ENCODE data around the gene NOL7. TPM values are rescaled to one million over a fixed set of nuclear protein-coding genes. Genes with fewer than 3 reads are reported as not detected.

NOL7 gene
- total RNA-seq, 1 experiment from 2014 or later: 73.7 TPM

- ATAC-seq (no peak), DNase-seq (ENCODE audit: low read depth, low spot score) (no peak)
- ChIA-PET CTCF (interaction anchor here (0.9 kb wide), 1 partner anchor 38 kb away, joined by 4 read pairs; no protein-coding TSS in a partner anchor), RAD21 (ENCODE audit: low non-redundant PET in 1 of 2, low total read pairs in 2 of 2, uncharacterized antibody in 2 of 2, unreplicated experiment in 2 of 2) (no interaction called here), POLR2A (no interaction called here)
- peaks cover 28% of the 10 kb centered on the region for H3K79me2 ChIP-seq (ENCODE audit: insufficient read depth, low read length)
- no peak overlapping the region for H3K4me2 ChIP-seq (ENCODE audit: low read length)
- peaks cover 11 to 23% of the 10 kb centered on the region in 2 experiments; a peak in 3 of 4 replicates for H3K4me1 ChIP-seq (ENCODE audit: control insufficient read depth in 1 of 2, insufficient read depth in 2 of 2, low read length in 2 of 2)
- no peak overlapping the region for H3K27ac ChIP-seq (ENCODE audit: low read depth, low read length)
- H3K4me3 ChIP-seq (replicated peaks in 1 of 2; ENCODE audit: low read depth in 1 of 2, low read length in 2 of 2): no peak overlapping the region
- H3K9me3 ChIP-seq (ENCODE audit: control insufficient read depth in 1 of 2, insufficient read depth in 1 of 2, low read depth in 1 of 2, low read length in 2 of 2): no peaks in the 10 kb centered on the region
- H2AFZ ChIP-seq (ENCODE audit: low read depth, low read length, poor library complexity, severe bottlenecking): no peak overlapping the region
- no peak for TF ChIP-seq ZNF274 (IDR thresholded peaks at IDR 0.05; ENCODE audit: low read depth, low read length)
- no peak for TF ChIP-seq FOSL1 (IDR thresholded peaks at IDR 0.05; ENCODE audit: low read depth)
- no peak for TF ChIP-seq EGR1 (IDR thresholded peaks at IDR 0.05; ENCODE audit: low read depth)
- no peak for TF ChIP-seq SIN3A (IDR thresholded peaks at IDR 0.05; ENCODE audit: low read depth)
- no peak for TF ChIP-seq POLR2AphosphoS5 (IDR thresholded peaks at IDR 0.05; ENCODE audit: low read depth, low read length)
- no peak for TF ChIP-seq ZFX (IDR thresholded peaks at IDR 0.05)
- no peak for TF ChIP-seq RAD21 (IDR thresholded peaks at IDR 0.05; ENCODE audit: low read depth)
- no peak for TF ChIP-seq YY1 (IDR thresholded peaks at IDR 0.05; ENCODE audit: extremely low read depth, insufficient replicate concordance, low read depth, low read length)
- TF ChIP-seq ZBTB33 (IDR thresholded peaks at IDR 0.05; ENCODE audit: extremely low read depth, insufficient replicate concordance, low read length): no peak
- no peak for TF ChIP-seq EZH2 (IDR thresholded peaks at IDR 0.05)
- TF ChIP-seq SP1 (IDR thresholded peaks at IDR 0.05; ENCODE audit: low read depth): no peak
- no peak for TF ChIP-seq MAX (IDR thresholded peaks at IDR 0.05)
- TF ChIP-seq REST (IDR thresholded peaks at IDR 0.05; ENCODE audit: low read depth): no peak
- no peak overlapping the region for H3K9ac ChIP-seq (ENCODE audit: low read length)
- intact Hi-C loops (cut with micrococcal nuclease): no loop called here
- no peaks in the 10 kb centered on the region for H3K27me3 ChIP-seq (ENCODE audit: insufficient read depth, low read length)
- peaks cover 15 to 17% of the 10 kb centered on the region in 2 experiments; a peak in 3 of 4 replicates for H3K36me3 ChIP-seq (ENCODE audit: control insufficient read depth in 1 of 2, insufficient read depth in 2 of 2, low read length in 2 of 2)
- no peaks in the 10 kb centered on the region for H3K9me2 ChIP-seq (ENCODE audit: insufficient read depth)
- no TSS peak for BruUV-seq (replicated peaks)
- peaks cover 7% of the 10 kb centered on the region; the same call in 1 of the 2 replicates for H4K20me1 ChIP-seq (ENCODE audit: insufficient read depth)
These were observed 2.0 kb upstream of the NOL7 start for GRCh38 chr6:13613029-13613594.
